ENCODE measurements around the gene PRRT4.

Gene PRRT4

DNA sequence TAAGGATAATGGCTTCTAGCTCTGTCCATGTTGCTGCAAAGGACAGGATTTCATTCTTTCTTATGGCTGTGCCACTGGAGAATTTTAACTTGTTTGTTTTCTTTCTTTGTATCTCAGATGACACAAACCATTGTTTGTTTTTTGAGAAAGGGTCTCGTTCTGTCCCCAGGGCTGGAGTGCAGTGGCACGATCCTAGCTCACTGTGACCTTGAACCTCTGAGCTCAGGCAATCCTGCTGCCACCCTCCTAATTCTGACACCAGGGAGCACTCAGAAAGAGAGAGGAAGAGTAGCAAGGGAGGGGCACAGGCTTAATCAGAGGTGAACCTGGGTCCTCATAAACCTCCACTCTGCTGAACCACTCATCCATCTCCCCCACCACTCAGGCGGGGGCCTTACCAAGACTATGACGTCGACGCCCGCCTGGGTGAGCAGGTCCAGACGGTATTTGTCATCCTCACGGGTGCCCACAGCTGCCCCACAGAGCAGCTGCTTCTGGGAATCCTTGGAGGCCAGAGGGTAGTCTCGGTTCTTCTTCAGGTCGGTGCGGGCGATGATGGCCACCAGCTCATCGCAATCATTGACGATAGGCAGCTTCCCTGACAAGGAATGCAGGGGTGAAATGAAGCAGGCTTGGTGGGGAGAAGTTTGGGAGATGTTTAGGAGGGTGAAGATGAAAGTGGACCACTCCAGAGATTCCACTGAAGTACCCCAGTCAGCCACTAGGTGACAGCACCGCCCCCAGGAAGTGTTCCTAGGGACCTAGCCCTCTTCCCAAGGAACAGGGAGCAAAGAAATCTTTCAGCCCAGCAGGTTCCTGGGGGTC, 36.7 kb upstream of the PRRT4 start:
- Histone ChIP-seq H3K4me1 (ENCODE audit: control insufficient read depth, insufficient read depth, low read length) (no peaks in the 10 kb centered on the region), H3K36me3 (ENCODE audit: control insufficient read depth in 2 of 2, insufficient read depth in 1 of 2, low read length in 2 of 2) (peaks cover 12 to 92% of the 10 kb centered on the region in 2 experiments; a peak in 2 of 3 replicates), H3K27ac (ENCODE audit: extremely low read depth, low read depth, low read length) (no peak overlapping the region), H3K9me3 (ENCODE audit: control insufficient read depth, insufficient read depth, low read depth, low read length) (no peaks in the 10 kb centered on the region), H3K4me3 (ENCODE audit: low read depth, low read length) (no peak overlapping the region)
- ChIA-PET POLR2A (interaction anchor here (0.6 to 1.2 kb wide), 3 partner anchors 10 to 69 kb away, joined by 3 to 6 read pairs (median 4); no protein-coding TSS in a partner anchor), CTCF (interaction anchor here (0.6 to 7.3 kb wide), 30 partner anchors 9 to 474 kb away, joined by 3 to 160 read pairs (median 4); no protein-coding TSS in a partner anchor)
- TF ChIP-seq KLF16 (tag by site-specific recombination; IDR thresholded peaks at IDR 0.05) (no peak), ZNF112 (tag by site-specific recombination; IDR thresholded peaks at IDR 0.05) (no peak), ZNF654 (tag by site-specific recombination; IDR thresholded peaks at IDR 0.05; ENCODE audit: low read depth) (peak; percentile 70), ZNF600 (tag by site-specific recombination; IDR thresholded peaks at IDR 0.05) (no peak), ZNF473 (tag by site-specific recombination; IDR thresholded peaks at IDR 0.05) (no peak), ZNF354C (tag by site-specific recombination; IDR thresholded peaks at IDR 0.05; ENCODE audit: borderline replicate concordance, low read depth) (no peak), ZSCAN16 (tag by site-specific recombination; IDR thresholded peaks at IDR 0.05) (no peak), ZNF76 (tag by site-specific recombination; IDR thresholded peaks at IDR 0.05; ENCODE audit: borderline replicate concordance, low read depth) (no peak), TCF7L2 (IDR thresholded peaks at IDR 0.05; ENCODE audit: borderline replicate concordance, low read depth, low read length) (no peak), ZNF132 (tag by site-specific recombination; IDR thresholded peaks at IDR 0.05; ENCODE audit: borderline replicate concordance) (no peak), IKZF3 (tag by site-specific recombination; IDR thresholded peaks at IDR 0.05) (peak; percentile 93), ZNF302 (tag by site-specific recombination; IDR thresholded peaks at IDR 0.05; ENCODE audit: low read depth) (no peak), PRDM1 (tag by site-specific recombination; IDR thresholded peaks at IDR 0.05) (0 out of 2 replicates have a peak, but pooled peaks have one; percentile 5), ZBTB48 (tag by site-specific recombination; IDR thresholded peaks at IDR 0.05) (peak; percentile 78)
- TF ChIP-seq, protein P1, sequence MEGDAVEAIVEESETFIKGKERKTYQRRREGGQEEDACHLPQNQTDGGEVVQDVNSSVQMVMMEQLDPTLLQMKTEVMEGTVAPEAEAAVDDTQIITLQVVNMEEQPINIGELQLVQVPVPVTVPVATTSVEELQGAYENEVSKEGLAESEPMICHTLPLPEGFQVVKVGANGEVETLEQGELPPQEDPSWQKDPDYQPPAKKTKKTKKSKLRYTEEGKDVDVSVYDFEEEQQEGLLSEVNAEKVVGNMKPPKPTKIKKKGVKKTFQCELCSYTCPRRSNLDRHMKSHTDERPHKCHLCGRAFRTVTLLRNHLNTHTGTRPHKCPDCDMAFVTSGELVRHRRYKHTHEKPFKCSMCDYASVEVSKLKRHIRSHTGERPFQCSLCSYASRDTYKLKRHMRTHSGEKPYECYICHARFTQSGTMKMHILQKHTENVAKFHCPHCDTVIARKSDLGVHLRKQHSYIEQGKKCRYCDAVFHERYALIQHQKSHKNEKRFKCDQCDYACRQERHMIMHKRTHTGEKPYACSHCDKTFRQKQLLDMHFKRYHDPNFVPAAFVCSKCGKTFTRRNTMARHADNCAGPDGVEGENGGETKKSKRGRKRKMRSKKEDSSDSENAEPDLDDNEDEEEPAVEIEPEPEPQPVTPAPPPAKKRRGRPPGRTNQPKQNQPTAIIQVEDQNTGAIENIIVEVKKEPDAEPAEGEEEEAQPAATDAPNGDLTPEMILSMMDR (tag by site-specific recombination; IDR thresholded peaks at IDR 0.05) = peak; percentile 73
- TF ChIP-seq, protein P2, sequence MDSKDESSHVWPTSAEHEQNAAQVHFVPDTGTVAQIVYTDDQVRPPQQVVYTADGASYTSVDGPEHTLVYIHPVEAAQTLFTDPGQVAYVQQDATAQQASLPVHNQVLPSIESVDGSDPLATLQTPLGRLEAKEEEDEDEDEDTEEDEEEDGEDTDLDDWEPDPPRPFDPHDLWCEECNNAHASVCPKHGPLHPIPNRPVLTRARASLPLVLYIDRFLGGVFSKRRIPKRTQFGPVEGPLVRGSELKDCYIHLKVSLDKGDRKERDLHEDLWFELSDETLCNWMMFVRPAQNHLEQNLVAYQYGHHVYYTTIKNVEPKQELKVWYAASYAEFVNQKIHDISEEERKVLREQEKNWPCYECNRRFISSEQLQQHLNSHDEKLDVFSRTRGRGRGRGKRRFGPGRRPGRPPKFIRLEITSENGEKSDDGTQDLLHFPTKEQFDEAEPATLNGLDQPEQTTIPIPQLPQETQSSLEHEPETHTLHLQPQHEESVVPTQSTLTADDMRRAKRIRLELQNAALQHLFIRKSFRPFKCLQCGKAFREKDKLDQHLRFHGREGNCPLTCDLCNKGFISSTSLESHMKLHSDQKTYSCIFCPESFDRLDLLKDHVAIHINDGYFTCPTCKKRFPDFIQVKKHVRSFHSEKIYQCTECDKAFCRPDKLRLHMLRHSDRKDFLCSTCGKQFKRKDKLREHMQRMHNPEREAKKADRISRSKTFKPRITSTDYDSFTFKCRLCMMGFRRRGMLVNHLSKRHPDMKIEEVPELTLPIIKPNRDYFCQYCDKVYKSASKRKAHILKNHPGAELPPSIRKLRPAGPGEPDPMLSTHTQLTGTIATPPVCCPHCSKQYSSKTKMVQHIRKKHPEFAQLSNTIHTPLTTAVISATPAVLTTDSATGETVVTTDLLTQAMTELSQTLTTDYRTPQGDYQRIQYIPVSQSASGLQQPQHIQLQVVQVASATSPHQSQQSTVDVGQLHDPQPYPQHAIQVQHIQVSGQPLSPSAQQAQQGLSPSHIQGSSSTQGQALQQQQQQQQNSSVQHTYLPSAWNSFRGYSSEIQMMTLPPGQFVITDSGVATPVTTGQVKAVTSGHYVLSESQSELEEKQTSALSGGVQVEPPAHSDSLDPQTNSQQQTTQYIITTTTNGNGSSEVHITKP (tag by site-specific recombination; IDR thresholded peaks at IDR 0.05) = 0 out of 2 replicates have a peak, but pooled peaks have one; percentile 34
- TF ChIP-seq, protein P3, sequence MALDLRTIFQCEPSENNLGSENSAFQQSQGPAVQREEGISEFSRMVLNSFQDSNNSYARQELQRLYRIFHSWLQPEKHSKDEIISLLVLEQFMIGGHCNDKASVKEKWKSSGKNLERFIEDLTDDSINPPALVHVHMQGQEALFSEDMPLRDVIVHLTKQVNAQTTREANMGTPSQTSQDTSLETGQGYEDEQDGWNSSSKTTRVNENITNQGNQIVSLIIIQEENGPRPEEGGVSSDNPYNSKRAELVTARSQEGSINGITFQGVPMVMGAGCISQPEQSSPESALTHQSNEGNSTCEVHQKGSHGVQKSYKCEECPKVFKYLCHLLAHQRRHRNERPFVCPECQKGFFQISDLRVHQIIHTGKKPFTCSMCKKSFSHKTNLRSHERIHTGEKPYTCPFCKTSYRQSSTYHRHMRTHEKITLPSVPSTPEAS (tag by site-specific recombination; IDR thresholded peaks at IDR 0.05) = no peak
- TF ChIP-seq, protein P4, sequence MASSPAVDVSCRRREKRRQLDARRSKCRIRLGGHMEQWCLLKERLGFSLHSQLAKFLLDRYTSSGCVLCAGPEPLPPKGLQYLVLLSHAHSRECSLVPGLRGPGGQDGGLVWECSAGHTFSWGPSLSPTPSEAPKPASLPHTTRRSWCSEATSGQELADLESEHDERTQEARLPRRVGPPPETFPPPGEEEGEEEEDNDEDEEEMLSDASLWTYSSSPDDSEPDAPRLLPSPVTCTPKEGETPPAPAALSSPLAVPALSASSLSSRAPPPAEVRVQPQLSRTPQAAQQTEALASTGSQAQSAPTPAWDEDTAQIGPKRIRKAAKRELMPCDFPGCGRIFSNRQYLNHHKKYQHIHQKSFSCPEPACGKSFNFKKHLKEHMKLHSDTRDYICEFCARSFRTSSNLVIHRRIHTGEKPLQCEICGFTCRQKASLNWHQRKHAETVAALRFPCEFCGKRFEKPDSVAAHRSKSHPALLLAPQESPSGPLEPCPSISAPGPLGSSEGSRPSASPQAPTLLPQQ (tag by site-specific recombination; IDR thresholded peaks at IDR 0.05) = no peak
